IMR-90 (cell line): ENCODE results near the gene CCDC117. TPM values are rescaled to one million over a fixed set of nuclear protein-coding genes. Genes with fewer than 3 reads are reported as not detected.

ENCODE experiments used
- ATAC-seq: fragments of 200-7000 bp; cut with Tn5 transposase; 2 replicates; pipeline ENCODE4 v1.9.1; 2020; ENCODE audit warnings: low read depth, mild to moderate bottlenecking, moderate library complexity
- BruUV-seq: library from RNA; stranded (reverse); fragments of 400-500 nt; replicated peaks from 2 replicates; lab custom pipeline; 2021; lab: Mats Ljungman, UMichigan
- CTCF ChIA-PET: fragments of 300-600 bp; formaldehyde crosslinking; extraction: SDS; loops from one replicate; lab custom pipeline; 2021; ENCODE audit warnings: antibody characterized with exemption; lab: Yijun Ruan, JAX
- POLR2A ChIA-PET: fragments of 300-600 bp; sonication (Branson Sonifier 250); formaldehyde crosslinking; loops from one replicate; lab custom pipeline; 2022; ENCODE audit warnings: antibody characterized with exemption; ENCODE audit not compliant: unreplicated experiment; lab: Charles Lee
- DNase-seq: peaks from one replicate; pipeline ENCODE4 v3.0.0; 2013
- H2AFZ ChIP-seq: replicated peaks from 2 replicates; pipeline ENCODE3; 2013; ENCODE audit warnings: low read length, mild to moderate bottlenecking; ENCODE audit not compliant: poor library complexity
- H2AK5ac ChIP-seq: 2 replicates; pipeline ENCODE4 v1.6.1; 2013; ENCODE audit warnings: low read depth, low read length, inconsistent platforms
- H2AK9ac ChIP-seq: replicated peaks from 2 replicates; pipeline ENCODE3; 2013; ENCODE audit warnings: mild to moderate bottlenecking, low read depth, low read length, moderate library complexity; ENCODE audit not compliant: poor library complexity
- H2BK120ac ChIP-seq: 2 replicates; pipeline ENCODE4 v1.6.1; 2013; ENCODE audit warnings: low read depth, low read length, inconsistent platforms
- H2BK15ac ChIP-seq: 3 replicates; pipeline ENCODE4 v1.6.1; 2013; ENCODE audit warnings: low read depth, low read length, inconsistent platforms
- H2BK20ac ChIP-seq: 2 replicates; pipeline ENCODE4 v1.6.1; 2013; ENCODE audit warnings: low read depth, mild to moderate bottlenecking, inconsistent platforms, low read length, moderate library complexity
- H2BK5ac ChIP-seq: 2 replicates; pipeline ENCODE4 v1.6.1; 2013; ENCODE audit warnings: mild to moderate bottlenecking, low read depth, low read length, inconsistent platforms; ENCODE audit not compliant: poor library complexity, severe bottlenecking
- H3K14ac ChIP-seq: replicated peaks from 2 replicates; pipeline ENCODE4 v1.6.1; 2013; ENCODE audit warnings: low read depth, low read length, inconsistent platforms
- H3K18ac ChIP-seq: 2 replicates; pipeline ENCODE4 v1.6.1; 2013; ENCODE audit warnings: low read depth, low read length, control low read depth
- H3K23ac ChIP-seq: 2 replicates; pipeline ENCODE4 v1.6.1; 2013; ENCODE audit warnings: low read depth, low read length, inconsistent platforms
- H3K27ac ChIP-seq: 2 replicates; pipeline ENCODE4 v1.5.1; 2013; ENCODE audit warnings: mild to moderate bottlenecking, control low read depth, low read length; ENCODE audit not compliant: insufficient read depth
- H3K27me3 ChIP-seq: 2 replicates; pipeline ENCODE4 v1.6.1; 2013; ENCODE audit warnings: low read length; ENCODE audit not compliant: control insufficient read depth, insufficient read depth
- H3K36me3 ChIP-seq: 2 replicates; pipeline ENCODE4 v1.6.1; 2013; ENCODE audit warnings: low read length, mixed read lengths; ENCODE audit not compliant: control insufficient read depth, insufficient read depth
- H3K4ac ChIP-seq: 2 replicates; pipeline ENCODE4 v1.6.1; 2013; ENCODE audit warnings: low read depth, low read length, inconsistent platforms
- H3K4me1 ChIP-seq: 2 replicates; pipeline ENCODE4 v1.6.1; 2013; ENCODE audit warnings: low read length, mixed read lengths; ENCODE audit not compliant: control insufficient read depth, insufficient read depth
- H3K4me2 ChIP-seq: 2 replicates; pipeline ENCODE4 v1.6.1; 2013; ENCODE audit warnings: low read depth, mild to moderate bottlenecking, control low read depth, low read length, moderate library complexity
- H3K4me3 ChIP-seq: 2 replicates; pipeline ENCODE4 v1.5.1; 2013; ENCODE audit warnings: low read depth, mild to moderate bottlenecking, control low read depth, low read length, moderate library complexity; ENCODE audit not compliant: insufficient read depth
- H3K56ac ChIP-seq: 2 replicates; pipeline ENCODE4 v1.6.1; 2013; ENCODE audit warnings: low read length, inconsistent platforms; ENCODE audit not compliant: insufficient read depth; ENCODE audit errors: extremely low read depth
- H3K79me1 ChIP-seq, 2 experiments: 2 replicates each; pipeline ENCODE4 v1.6.1; 2013; ENCODE audit warnings: low read length in 2 of 2, inconsistent platforms in 1 of 2, low read depth in 1 of 2
- H3K9ac ChIP-seq: 2 replicates; pipeline ENCODE4 v1.6.1; 2013; ENCODE audit warnings: low read depth, low read length, control low read depth
- H3K9me1 ChIP-seq: 2 replicates; pipeline ENCODE4 v1.6.1; 2013; ENCODE audit warnings: low read length, inconsistent platforms; ENCODE audit not compliant: insufficient read depth
- H3K9me3 ChIP-seq: 2 replicates; pipeline ENCODE4 v1.6.1; 2013; ENCODE audit warnings: low read length; ENCODE audit not compliant: control insufficient read depth, insufficient read depth
- H4K20me1 ChIP-seq: 2 replicates; pipeline ENCODE4 v1.6.1; 2013; ENCODE audit warnings: low read length, inconsistent platforms; ENCODE audit not compliant: insufficient read depth
- H4K5ac ChIP-seq: 2 replicates; pipeline ENCODE4 v1.6.1; 2013; ENCODE audit warnings: mild to moderate bottlenecking, low read depth, low read length, control low read depth
- H4K8ac ChIP-seq, 2 experiments: 2 replicates each; pipeline ENCODE4 v1.6.1; 2013; ENCODE audit warnings: low read depth in 2 of 2, low read length in 2 of 2, control low read depth in 1 of 2, inconsistent platforms in 1 of 2
- H4K91ac ChIP-seq: 2 replicates; pipeline ENCODE4 v1.6.1; 2013; ENCODE audit warnings: low read depth, low read length, inconsistent platforms; ENCODE audit not compliant: insufficient read depth
- CHD1 ChIP-seq: IDR thresholded peaks from 2 replicates; pipeline ENCODE4 v1.6.1; 2012; ENCODE audit warnings: low read depth, low read length, improper control_type of control experiment
- FOS ChIP-seq: fragments of 150-350 bp; IDR thresholded peaks from 2 replicates; pipeline ENCODE4 v1.6.1; 2016; ENCODE audit warnings: low read depth, low read length
- MXI1 ChIP-seq: IDR thresholded peaks from 2 replicates; pipeline ENCODE4 v1.6.1; 2012; ENCODE audit warnings: low read depth, mild to moderate bottlenecking, low read length, moderate library complexity, borderline replicate concordance
- RAD21 ChIP-seq: IDR thresholded peaks from 2 replicates; pipeline ENCODE4 v1.6.1; 2012; ENCODE audit warnings: low read length, improper control_type of control experiment
- SMC3 ChIP-seq: fragments of 150-350 bp; IDR thresholded peaks from 2 replicates; pipeline ENCODE4 v1.6.1; 2016; ENCODE audit warnings: low read depth, mild to moderate bottlenecking, antibody characterized with exemption, low read length, moderate library complexity
- whole genome bisulfite sequencing, 2 experiments: methylation state at CpG; one replicate each; pipeline versions ENCODE4 v1.1.5 to v1.1.7; 2013; ENCODE audit warnings: missing lambda C conversion rate in 2 of 2; ENCODE audit not compliant: insufficient read length in 1 of 2; ENCODE audit errors: extremely low coverage in 2 of 2; 5-methylcytosine and 5-hydroxymethylcytosine counted together
- dilution Hi-C: fragments of 300-500 bp; cut with HindIII; formaldehyde crosslinking; loops from one replicate; pipeline ENCODE4 v1.14.3; 2018; ENCODE audit warnings: low sequenced_read_pairs; ENCODE audit not compliant: unreplicated experiment
- in situ Hi-C: fragments of 300-500 bp; cut with MboI; formaldehyde crosslinking; loops from 3 replicates; pipeline ENCODE4 v1.14.3; 2019; ENCODE audit warnings: low sequenced_read_pairs, inconsistent platforms, mixed read lengths
- intact Hi-C: fragments of 100-400 bp; cut with micrococcal nuclease; formaldehyde crosslinking; loops from 2 replicates; pipeline ENCODE4 v1.10.0; 2022
- polyA plus RNA-seq, 3 experiments: library from polyadenylated mRNA; depleted of rRNA; stranded (reverse); fragments of >200 nt; gene quantifications; 2 replicates each; pipeline ENCODE4 v1.2.3, GENCODE V29; 2012; ENCODE audit warnings: low replicate concordance in 1 of 3
- total RNA-seq: library from RNA; depleted of rRNA; stranded (reverse); fragments of >200 nt; gene quantifications from 2 replicates; pipeline ENCODE4 v1.2.3, GENCODE V29; 2012
- TF ChIP-seq, protein P1 (sequence below): fragments of 150-350 bp; IDR thresholded peaks from 2 replicates; pipeline ENCODE4 v1.6.1; 2016; ENCODE audit warnings: low read depth, mild to moderate bottlenecking, low read length, moderate library complexity, borderline replicate concordance

CCDC117 gene
- total and polyA plus RNA-seq, 2 of the 4 experiments (the other 2 are of a cell fraction): 5.9 to 7.0 TPM

DNA sequence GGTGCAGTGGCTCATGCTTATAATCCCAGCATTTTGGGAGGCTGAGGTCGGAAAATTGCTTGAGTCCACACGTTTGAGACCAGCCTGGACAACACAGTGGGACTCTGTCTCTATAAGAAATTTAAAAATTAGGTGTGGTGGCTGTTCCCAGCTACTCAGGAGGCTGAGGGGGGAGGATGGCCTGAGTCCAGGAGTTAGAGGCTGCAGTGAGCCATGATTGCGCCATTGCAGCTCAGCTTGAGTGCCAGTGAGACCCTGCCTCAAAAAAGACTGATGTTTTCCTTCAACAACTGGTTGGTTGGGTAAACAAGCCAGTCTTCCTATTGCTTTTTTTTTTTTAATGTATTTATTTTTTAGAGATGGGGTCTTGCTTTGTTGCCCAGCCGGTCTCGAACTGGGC is 18.6 kb downstream of the CCDC117 start:
- no peak overlapping the region for H4K8ac ChIP-seq
- H3K9me1 ChIP-seq: peaks cover 6% of the 10 kb centered on the region; the same call in 1 of the 2 replicates
- H3K9ac ChIP-seq: no peak overlapping the region
- H3K9me3 ChIP-seq: no peaks in the 10 kb centered on the region
- no peaks in the 10 kb centered on the region for H3K27me3 ChIP-seq
- DNase-seq: no peak
- H2BK5ac ChIP-seq: no peak overlapping the region
- H3K56ac ChIP-seq: no peak overlapping the region
- H2BK15ac ChIP-seq: no peak overlapping the region
- H3K36me3 ChIP-seq: peaks cover 26% of the 10 kb centered on the region
- H2BK20ac ChIP-seq: no peak overlapping the region
- BruUV-seq: no TSS peak
- no peak overlapping the region for H3K18ac ChIP-seq
- no peak overlapping the region for H3K14ac ChIP-seq
- H2AK9ac ChIP-seq: no peak overlapping the region
- dilution Hi-C loops (no loop called here), in situ Hi-C loops (no loop called here), intact Hi-C loops (loop anchor here (10.0 kb wide), 1 partner anchor 186 kb away; no protein-coding TSS in a partner anchor)
- no peak overlapping the region for H4K91ac ChIP-seq
- H3K4me3 ChIP-seq: no peak overlapping the region
- H2AFZ ChIP-seq: no peak overlapping the region
- no peak overlapping the region for H4K5ac ChIP-seq
- ChIA-PET POLR2A (no interaction called here), CTCF (interaction anchor here (0.6 kb wide), 1 partner anchor 18 kb away, joined by 7 read pairs; no protein-coding TSS in a partner anchor)
- H3K79me1 ChIP-seq: peaks cover 16 to 20% of the 10 kb centered on the region in 2 experiments
- no peak overlapping the region for H3K23ac ChIP-seq
- H2AK5ac ChIP-seq: no peak overlapping the region
- TF ChIP-seq, protein P1, sequence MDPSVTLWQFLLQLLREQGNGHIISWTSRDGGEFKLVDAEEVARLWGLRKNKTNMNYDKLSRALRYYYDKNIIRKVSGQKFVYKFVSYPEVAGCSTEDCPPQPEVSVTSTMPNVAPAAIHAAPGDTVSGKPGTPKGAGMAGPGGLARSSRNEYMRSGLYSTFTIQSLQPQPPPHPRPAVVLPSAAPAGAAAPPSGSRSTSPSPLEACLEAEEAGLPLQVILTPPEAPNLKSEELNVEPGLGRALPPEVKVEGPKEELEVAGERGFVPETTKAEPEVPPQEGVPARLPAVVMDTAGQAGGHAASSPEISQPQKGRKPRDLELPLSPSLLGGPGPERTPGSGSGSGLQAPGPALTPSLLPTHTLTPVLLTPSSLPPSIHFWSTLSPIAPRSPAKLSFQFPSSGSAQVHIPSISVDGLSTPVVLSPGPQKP: no peak
- TF ChIP-seq RAD21 (no peak), SMC3 (no peak), FOS (no peak), MXI1 (no peak), CHD1 (no peak)
- no peak overlapping the region for H3K4ac ChIP-seq
- H3K4me2 ChIP-seq: no peak overlapping the region
- H4K20me1 ChIP-seq: peaks cover 30% of the 10 kb centered on the region
- no peak overlapping the region for H3K27ac ChIP-seq
- no peak overlapping the region for H2BK120ac ChIP-seq
- ATAC-seq: no peak
- peaks cover 3% of the 10 kb centered on the region; the same call in 1 of the 2 replicates for H3K4me1 ChIP-seq
- no CpG with 5 or more reads among the region's 5 CpGs for WGBS, 2 experiments
